Fibroblast of skin of scalp (primary cell): ENCODE measurements around the gene ADAMTS8.
A peak's percentile ranks its signal among the peaks of the same experiment; 100 is the strongest.

Experiments
- DNase-seq: peaks from one replicate; pipeline ENCODE4 v3.0.0-alpha.2; 2013

The ADAMTS8 gene

DNA sequence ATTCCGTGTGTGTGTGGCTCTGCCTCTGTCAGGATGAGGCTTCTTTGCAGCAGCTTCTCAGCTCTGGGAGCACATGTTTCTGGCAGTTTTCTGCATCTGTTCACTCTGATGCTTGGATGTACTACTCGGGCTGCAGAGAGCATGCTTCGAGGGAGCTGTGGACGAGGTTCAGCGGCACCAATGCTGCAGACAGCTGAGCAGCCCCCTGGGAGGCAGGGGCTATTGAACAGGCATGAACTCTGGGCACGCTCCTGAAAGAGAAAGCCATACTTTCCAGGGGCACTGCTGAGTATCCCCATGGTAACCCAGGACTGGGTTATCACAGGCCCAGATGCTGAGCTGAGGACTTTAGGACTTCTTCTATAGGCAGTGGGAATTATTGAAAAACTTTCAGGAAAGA lies 33.8 kb downstream of the ADAMTS8 start:
- DNase-seq = no peak

DNA sequence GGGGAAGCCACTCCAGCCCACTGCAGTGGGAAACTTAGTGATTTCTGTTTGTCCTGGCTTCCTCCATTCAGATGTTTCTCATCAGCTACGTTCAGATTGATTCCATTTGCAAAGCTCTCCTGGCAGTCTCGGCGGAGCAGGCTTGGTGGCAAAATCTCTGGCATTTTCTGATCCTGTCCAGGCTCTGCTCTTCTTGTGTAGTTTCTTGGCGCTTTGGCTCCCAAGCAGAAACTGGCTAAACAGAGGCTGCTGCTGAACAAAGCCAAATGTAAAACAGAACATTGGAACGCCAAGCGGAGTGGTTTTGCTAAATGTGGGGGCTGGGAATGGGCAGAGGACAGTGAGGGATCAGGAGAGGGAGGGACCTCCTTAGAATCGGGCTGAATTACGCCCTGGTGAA lies 36.7 kb downstream of the ADAMTS8 start:
- no peak for DNase-seq

DNA sequence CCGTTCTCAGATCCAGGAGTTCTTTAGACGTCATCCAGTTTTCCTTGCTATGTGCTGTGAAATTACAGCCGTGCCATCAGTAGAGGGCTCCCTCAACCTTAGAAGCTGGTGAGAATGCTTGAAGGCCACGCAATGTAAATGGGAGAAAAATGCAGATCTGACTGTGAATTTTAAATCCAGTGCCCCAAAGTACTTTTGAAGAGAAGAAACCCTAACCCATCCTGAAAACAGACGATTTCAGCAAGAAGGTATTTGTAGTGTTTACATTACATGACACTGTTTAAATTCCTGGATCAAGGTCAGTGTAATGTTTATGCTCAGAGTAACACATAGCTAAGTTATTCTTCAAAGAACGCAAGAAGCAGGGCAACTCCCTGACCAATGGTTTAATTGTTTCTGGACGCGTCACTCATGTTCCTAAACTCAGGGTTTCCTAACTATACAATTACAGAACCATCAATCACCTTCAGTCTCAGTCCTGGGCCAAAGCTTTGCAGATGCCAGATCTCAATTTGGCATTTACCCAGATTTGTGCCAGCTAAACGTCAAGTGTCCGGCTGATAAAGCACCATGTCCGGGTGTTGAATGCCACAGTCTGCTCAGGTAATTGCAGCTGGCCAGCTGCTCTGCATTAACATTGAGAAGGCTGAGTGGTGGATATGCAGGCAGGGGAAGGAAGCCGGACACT lies 38.2 kb downstream of the ADAMTS8 start:
- DNase-seq = peak; percentile 69

DNA sequence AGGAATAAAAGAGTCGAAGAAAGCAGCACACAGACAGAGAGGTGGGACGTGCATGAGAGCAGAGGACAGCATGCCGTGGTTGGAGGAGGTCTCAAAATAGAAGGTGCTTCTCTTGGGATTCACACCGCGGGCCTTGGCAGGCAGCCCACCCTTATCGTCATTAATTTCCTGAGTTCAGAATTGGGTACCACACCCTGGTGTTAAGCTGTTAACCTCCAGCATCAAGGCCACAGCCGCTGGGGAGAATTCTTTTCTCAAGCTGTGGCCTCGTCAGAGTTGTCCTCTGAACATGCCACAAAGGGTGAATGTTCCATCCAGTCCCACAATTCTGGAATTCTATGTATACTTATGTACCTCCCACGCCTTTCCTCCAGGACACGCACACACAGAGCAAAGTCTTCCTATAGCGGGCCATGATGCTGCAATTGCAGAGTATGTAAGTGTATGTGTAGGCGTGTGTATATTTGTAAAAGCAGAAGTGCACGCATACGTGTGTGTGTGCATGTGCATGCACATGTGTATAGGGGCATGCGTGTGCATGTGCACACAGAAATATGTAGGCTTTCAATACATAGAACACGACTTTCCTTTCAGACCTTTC lies 39.0 kb downstream of the ADAMTS8 start:
- peak; percentile 21 for DNase-seq

DNA sequence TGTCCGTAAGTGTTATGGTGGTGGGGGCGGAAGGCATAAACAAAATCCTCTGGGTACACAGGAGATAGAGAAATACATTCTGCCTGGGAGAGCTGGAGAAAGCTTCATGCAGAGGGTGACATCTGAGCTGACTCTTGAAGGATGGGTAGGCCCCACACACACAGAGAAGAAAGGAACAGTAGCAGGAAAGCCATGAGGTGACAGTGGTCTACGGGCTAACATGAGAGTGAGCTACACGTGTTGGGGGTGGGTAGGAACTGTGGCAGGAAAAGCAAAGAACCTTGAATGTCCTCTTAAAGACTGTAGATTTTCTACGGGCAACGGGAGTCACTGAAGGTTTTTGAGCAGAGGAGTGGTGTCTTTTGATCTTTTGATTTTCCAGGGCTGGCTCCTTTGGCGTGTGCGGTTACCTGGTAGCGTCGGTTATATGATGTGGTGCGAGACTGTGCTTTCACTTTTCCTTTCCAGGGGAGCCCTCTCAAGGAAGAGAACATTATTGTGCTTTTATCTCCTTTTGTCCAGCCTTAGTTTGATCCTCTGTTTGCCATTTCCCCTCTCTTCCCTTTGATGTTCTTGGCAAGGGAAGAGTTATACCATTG lies 39.7 kb downstream of the ADAMTS8 start:
- no peak for DNase-seq

DNA sequence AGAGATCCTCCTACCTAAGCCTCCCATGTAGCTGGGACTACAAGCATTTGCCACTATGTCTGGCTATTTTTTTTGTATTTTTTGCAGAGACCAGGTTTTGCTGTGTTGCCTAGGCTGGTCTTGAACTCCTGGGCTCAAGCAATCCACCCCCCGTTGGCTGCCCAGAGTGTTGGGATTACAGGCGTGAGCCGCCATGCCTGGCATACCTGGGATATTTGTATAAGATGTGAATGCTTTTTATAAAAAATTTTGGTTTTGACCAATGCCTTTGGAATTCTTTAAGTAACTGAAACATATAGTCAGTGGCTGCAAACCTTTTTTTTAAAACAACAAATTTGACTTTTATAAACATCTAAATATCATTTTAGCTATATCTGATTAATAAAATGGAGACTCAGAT lies 42.4 kb downstream of the ADAMTS8 start:
- DNase-seq = peak; percentile 73

DNA sequence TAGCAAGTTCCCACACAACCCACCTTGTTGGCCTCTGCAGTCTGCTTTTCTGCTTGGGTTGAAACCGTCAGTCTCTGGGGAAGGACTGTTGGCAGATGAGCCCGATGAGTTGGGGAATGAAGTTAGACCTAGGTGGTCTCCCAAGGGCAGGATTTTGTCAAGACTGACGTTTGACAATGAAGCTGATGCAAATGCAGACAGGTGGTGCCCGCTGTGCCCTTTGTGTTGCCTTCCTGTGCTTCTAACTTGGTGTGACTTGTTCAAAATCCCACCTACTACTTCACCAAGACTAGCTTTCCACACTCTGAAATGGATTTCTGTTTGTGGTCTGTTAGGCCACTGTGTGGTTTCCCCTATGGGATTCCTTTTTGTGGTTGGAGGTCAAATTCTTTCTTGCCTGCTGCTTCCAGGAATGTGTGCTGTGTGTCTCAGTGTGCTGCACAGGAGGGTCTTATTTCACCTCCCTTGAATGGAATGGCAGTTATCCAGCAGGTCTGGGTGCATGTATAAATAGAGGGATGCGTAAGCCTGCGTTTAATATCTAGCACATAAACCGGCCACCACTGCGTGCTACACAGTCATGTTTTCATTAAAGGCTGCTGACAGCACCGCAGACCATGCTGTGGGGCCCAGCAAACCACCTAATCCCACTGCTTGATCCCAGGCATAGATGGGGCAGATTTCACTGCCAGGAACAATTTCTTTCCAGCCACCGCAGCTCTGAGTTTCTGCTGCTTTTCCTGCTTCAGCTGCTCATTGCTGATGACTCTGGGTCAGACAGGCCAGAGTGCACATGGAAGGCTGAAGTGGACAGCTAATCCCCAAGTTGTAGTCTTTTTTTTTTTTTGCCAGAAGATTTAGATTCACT lies 44.8 kb downstream of the ADAMTS8 start:
- DNase-seq = peak; percentile 98

DNA sequence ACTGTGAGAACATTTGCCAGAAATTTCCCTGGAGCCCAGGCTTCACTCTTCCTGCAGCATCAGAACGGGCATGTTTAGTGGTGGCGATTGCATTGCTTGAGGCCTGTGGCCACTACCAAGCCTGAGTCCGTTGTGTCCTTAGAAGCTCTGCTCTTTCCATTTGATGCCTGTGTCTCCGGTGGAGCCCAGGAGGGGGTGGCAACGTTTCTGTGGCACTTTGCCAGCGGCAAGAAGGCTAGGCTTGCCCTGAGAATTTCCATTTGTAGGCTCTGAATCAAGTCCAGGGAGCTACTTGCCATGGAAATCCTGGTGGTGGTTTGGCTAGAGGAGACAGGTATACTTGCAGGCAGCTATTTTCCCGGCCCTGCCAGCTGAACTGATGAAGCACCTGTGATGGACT lies 47.1 kb downstream of the ADAMTS8 start:
- DNase-seq = no peak

DNA sequence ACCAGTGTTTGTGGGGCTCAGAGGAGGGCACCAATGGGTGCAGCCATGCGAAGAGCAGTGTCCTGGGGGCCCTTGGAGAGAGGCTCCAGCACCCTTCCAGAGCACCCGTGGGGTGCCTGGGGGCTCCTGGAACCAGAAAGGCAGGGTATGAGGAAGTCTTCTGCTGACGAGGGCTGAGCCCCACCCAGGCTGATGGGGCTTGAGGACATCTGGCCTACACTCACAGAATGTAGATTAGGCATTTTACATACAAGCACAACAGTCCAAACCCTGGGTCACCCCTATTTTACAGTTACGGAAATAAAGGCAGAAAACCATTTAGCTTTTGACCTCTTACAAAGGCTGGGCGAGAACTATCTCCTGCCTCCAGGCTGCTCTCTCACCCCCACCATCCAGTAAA lies 47.6 kb downstream of the ADAMTS8 start:
- no peak for DNase-seq

DNA sequence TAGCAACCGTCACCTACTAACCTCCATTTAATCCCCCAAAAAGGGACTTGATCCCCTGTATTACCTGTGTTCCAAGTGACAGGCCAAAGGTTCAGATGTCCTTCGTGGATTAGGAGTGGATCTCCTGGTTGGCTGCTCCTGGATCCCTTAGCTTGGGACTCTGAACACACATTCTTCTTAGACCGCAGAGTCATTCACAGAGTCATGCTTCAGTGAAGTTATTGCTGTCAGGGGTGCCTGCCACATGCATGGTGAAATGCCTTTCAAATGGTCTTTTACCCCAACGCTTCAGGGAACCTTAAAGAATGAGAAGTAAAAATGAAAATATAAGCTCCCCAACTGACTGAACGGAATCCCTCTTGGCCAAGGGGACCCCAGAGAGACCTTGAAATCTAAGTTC lies 49.1 kb downstream of the ADAMTS8 start:
- DNase-seq = no peak

DNA sequence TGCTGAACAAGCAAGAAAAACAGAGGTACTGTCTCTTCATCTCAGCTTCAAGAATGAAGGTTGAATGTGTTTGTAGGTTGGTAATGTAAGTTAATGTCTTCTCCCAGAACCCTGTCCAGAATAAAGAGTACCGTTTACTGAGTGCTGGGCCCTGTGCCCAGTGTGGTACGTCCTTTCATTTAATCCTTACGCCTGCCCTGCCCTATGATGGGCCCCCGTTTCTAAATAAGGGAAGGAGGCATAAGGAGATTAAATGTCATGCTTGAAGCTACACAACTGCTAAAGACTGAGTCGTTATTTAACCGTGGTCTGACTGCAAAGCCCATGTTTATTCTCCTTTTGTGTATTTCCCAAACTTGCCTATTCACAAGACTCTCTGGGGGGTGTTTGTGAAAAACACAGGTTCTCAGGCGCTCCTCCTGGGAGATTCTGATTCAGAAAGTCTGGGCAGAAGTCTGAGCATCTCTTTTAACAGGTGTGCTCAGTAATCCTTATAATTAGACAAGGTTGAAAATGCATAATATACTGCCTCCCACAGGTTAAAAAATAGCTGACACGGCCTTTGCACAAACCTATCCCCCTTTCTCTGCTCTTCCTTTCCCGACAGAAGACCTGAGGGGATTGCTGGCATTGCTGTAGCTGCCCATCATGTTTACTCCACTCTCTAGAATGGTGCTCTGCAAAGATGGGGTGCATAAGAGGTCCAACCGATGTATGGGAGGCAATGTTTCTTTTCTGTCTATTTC lies 57.4 kb downstream of the ADAMTS8 start:
- no peak for DNase-seq

DNA sequence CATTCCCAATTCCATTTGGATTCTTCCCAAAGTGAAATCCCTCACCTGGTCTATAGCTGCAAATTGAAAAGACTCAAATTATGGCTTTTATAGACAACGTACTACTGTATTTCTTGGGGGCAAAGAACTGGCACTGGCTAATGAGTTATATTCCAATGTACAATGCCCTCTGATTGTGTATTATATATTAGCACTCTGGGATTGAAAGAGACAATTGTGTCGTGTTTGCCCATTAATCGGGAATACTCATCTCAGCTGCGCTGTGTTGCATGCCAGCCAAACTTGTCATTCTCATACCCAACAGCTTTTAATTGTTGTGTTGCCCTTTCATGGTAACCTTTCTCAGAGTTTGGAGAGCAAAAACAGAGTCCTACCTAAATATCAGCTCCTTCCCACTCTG lies 58.7 kb downstream of the ADAMTS8 start:
- no peak for DNase-seq

DNA sequence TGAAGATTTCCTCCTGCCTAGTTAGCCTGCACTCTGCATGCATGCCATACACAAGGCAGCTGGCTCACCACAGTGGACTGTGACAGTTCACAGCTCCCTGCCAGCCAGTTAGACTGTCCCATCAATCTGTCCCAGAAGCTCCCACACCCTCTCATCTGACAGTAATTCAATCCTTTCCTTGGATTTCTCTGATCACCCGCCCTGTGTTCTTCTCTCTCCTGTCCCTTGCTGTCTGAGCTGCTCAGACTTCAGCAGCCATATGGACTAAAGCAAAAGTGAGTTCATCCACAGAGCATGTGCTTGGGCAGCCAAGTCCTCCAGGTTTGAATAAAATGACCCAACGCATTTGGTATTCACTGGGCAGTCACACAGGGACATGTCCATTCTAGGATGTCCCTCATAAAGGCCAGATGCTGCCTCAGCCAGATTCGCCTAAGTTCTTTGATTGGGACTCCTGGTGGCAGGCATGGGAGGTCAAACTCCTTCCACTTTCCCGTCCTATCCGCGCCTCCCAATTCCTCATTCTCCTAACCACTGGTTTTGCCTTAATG lies 59.2 kb downstream of the ADAMTS8 start:
- no peak for DNase-seq

DNA sequence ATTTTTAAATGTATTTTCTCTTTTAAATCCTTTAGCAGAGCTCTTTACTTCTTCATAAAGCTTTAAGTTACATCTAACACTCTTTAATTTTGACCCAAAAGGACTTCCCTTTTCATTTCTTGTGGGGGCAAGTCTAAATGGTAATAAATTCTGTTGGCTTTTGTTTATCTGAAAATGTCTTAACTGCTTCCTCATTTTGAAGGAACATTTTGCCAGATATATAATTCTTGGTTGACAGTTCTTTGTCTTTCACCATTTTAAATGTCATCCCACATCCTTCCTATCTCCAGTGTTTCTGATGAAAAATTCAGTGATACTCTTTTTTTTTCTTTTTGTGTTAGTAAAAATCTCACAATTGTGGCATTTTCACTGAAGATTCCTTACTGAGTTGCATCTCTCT lies 69.0 kb downstream of the ADAMTS8 start:
- no peak for DNase-seq

DNA sequence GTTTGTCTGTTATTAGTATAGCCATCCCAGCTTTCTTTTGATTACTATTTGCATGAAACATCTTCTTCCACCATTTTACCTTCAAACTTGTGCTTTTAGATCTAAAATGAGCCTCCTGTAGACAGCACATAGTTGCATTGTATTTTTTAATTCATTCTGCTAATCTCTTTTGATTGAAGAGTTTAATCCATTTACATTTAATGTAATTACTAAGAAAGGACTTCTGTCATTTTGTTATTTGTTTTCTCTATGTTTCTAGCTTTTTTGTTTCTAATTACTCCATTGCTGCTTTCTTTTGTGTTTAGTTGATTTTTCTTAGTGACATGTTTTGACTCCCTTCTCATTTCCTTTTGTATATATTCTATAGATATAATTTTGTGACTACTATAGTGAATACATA lies 70.0 kb downstream of the ADAMTS8 start:
- DNase-seq = no peak
